Cardiac muscle cell (in vitro differentiated cells and primary cell): ENCODE data around the gene MISP3. TPM values are rescaled to one million over a fixed set of nuclear protein-coding genes. Genes with fewer than 3 reads are reported as not detected.

ENCODE experiments used
- DNase-seq, 2 donors: peaks; one replicate each; pipeline versions ENCODE4 v3.0.0 to v3.0.0-alpha.2; 2010 to 2017; ENCODE audit warnings: low read depth in 1 of 2, low spot score in 1 of 2
- H3K27ac ChIP-seq: fragments of 200-600 bp; sonication (generic); 2 replicates; pipeline ENCODE4 v1.5.1; 2016
- H3K27me3 ChIP-seq: fragments of 200-600 bp; sonication (generic); 2 replicates; pipeline ENCODE4 v1.6.0; 2016; ENCODE audit warnings: control low read depth
- H3K36me3 ChIP-seq: fragments of 200-600 bp; sonication (generic); 2 replicates; pipeline ENCODE4 v1.5.1; 2016; ENCODE audit warnings: control low read depth
- H3K4me1 ChIP-seq: fragments of 200-600 bp; sonication (generic); 2 replicates; pipeline ENCODE4 v1.8.1; 2017; ENCODE audit warnings: low read depth, mild to moderate bottlenecking, mixed run types
- H3K4me3 ChIP-seq: fragments of 200-600 bp; sonication (generic); 2 replicates; pipeline ENCODE4 v1.5.1; 2016; ENCODE audit warnings: mild to moderate bottlenecking
- H3K9me3 ChIP-seq: fragments of 200-600 bp; sonication (generic); 2 replicates; pipeline ENCODE4 v1.5.1; 2017; ENCODE audit warnings: low read depth, mild to moderate bottlenecking, control low read depth
- CTCF ChIP-seq: IDR thresholded peaks from 2 replicates; pipeline ENCODE4 v1.5.1; 2012; ENCODE audit warnings: low read depth, mild to moderate bottlenecking, low read length
- polyA plus RNA-seq: library from polyadenylated mRNA; unstranded; fragments of >200 nt; fragmentation: Nextera tagmentation; extraction: Ambion mirVana; gene quantifications from 2 replicates; pipeline ENCODE4 v1.2.1, GENCODE V29; 2016
- total RNA-seq: library from RNA; depleted of rRNA; stranded (reverse); fragments of >200 nt; gene quantifications from 2 replicates; pipeline ENCODE4 v1.2.3, GENCODE V29; 2016

Gene MISP3
- total and polyA plus RNA-seq, 2 experiments from 2014 or later = 19.4 to 23.2 TPM

GRCh38 chr19:14103310-14103709, 30.7 kb downstream of the MISP3 start:
- H3K36me3 ChIP-seq = peaks cover 28% of the 10 kb centered on the region
- no peak overlapping the region for H3K4me3 ChIP-seq
- no peaks in the 10 kb centered on the region for H3K9me3 ChIP-seq
- no peaks in the 10 kb centered on the region for H3K27me3 ChIP-seq
- H3K27ac ChIP-seq = no peak overlapping the region
- H3K4me1 ChIP-seq = no peaks in the 10 kb centered on the region
- TF ChIP-seq CTCF = no peak
- DNase-seq = no peak

- no peaks in the 10 kb centered on the region for H3K4me1 ChIP-seq
- TF ChIP-seq CTCF = no peak
- no peak overlapping the region for H3K4me3 ChIP-seq
- no peaks in the 10 kb centered on the region for H3K9me3 ChIP-seq
- no peak overlapping the region for H3K27ac ChIP-seq
- DNase-seq = no peak
- H3K27me3 ChIP-seq = no peaks in the 10 kb centered on the region
- peaks cover 26% of the 10 kb centered on the region for H3K36me3 ChIP-seq
Measured at GRCh38 chr19:14105680-14106079, 33.1 kb downstream of the MISP3 start.

- Histone ChIP-seq H3K4me1 (no peaks in the 10 kb centered on the region), H3K4me3 (no peak overlapping the region), H3K36me3 (peaks cover 18% of the 10 kb centered on the region), H3K27ac (no peak overlapping the region), H3K9me3 (no peaks in the 10 kb centered on the region), H3K27me3 (no peaks in the 10 kb centered on the region)
- no peak for TF ChIP-seq CTCF
- no peak for DNase-seq
Measured at GRCh38 chr19:14106840-14107239, 34.3 kb downstream of the MISP3 start.

GRCh38 chr19:14107581-14108461, 35.2 kb downstream of the MISP3 start:
- Histone ChIP-seq H3K4me1 (peaks cover 7% of the 10 kb centered on the region), H3K27ac (peak overlapping the region; percentile 75), H3K36me3 (peaks cover 11% of the 10 kb centered on the region), H3K9me3 (no peaks in the 10 kb centered on the region), H3K27me3 (no peaks in the 10 kb centered on the region), H3K4me3 (no peak overlapping the region)
- TF ChIP-seq CTCF = no peak
- peak in 1 of 2 donors; percentile 44 for DNase-seq

GRCh38 chr19:14110650-14111049, 38.1 kb downstream of the MISP3 start:
- Histone ChIP-seq H3K9me3 (no peaks in the 10 kb centered on the region), H3K36me3 (peaks cover 2% of the 10 kb centered on the region), H3K27ac (no peak overlapping the region), H3K4me1 (peaks cover 19% of the 10 kb centered on the region), H3K27me3 (no peaks in the 10 kb centered on the region), H3K4me3 (no peak overlapping the region)
- TF ChIP-seq CTCF = no peak
- no peak for DNase-seq
